IPS-NIHi7 (cell line): ENCODE results near the gene ZNF37A.
"Not testable (repeated sequence)": the region's sequence is repeated elsewhere in the genome, so short reads cannot be mapped to it uniquely, and the experiment has no call there.

Source experiments
- DNase-seq: peaks from one replicate; pipeline ENCODE4 v3.0.0; 2012; ENCODE audit warnings: mixed read lengths; ENCODE audit errors: extremely low spot score

ZNF37A gene

GRCh38 chr10:38094158-38094926 lies at the start of gene ZNF37A:
Gene ZNF37A, plus strand, starts transcription at chr10:38094337. Its CDS starts 2,281 bp downstream, at chr10:38096618.
- DNase-seq: peak; percentile 80

- DNase-seq: no peak
Observed at GRCh38 chr10:38045129-38045528, 49.0 kb upstream of the ZNF37A start.

- DNase-seq: no peak
Observed at GRCh38 chr10:38047666-38048065, 46.5 kb upstream of the ZNF37A start.

GRCh38 chr10:38050212-38050611 lies 43.9 kb upstream of the ZNF37A start:
- no peak for DNase-seq

GRCh38 chr10:38054361-38054797 lies 39.8 kb upstream of the ZNF37A start:
- DNase-seq: no peak

- DNase-seq: not testable (repeated sequence)
Observed at GRCh38 chr10:38055274-38055894, 38.8 kb upstream of the ZNF37A start.

- DNase-seq: not testable (repeated sequence)
Observed at GRCh38 chr10:38069663-38070062, 24.5 kb upstream of the ZNF37A start.

GRCh38 chr10:38070501-38070900 lies 23.6 kb upstream of the ZNF37A start:
- DNase-seq: no peak

GRCh38 chr10:38072552-38072951 lies 21.6 kb upstream of the ZNF37A start:
- no peak for DNase-seq

GRCh38 chr10:38076687-38077086 lies 17.4 kb upstream of the ZNF37A start:
- DNase-seq: no peak

GRCh38 chr10:38093318-38093717 lies 819 bp upstream of the ZNF37A start:
- DNase-seq: not testable (repeated sequence)

- peak; percentile 7 for DNase-seq
Observed at GRCh38 chr10:38093816-38094157, 350 bp upstream of the ZNF37A start.

- no peak for DNase-seq
Observed at GRCh38 chr10:38094927-38095574, 914 bp downstream of the ZNF37A start.

- no peak for DNase-seq
Observed at GRCh38 chr10:38102880-38103279, 8.7 kb downstream of the ZNF37A start.

- DNase-seq: no peak
Observed at GRCh38 chr10:38103756-38104155, 9.6 kb downstream of the ZNF37A start.

GRCh38 chr10:38112159-38112558 lies 18.0 kb downstream of the ZNF37A start:
- DNase-seq: no peak

GRCh38 chr10:38118072-38118807 lies 24.1 kb downstream of the ZNF37A start:
- DNase-seq: no peak

- DNase-seq: no peak
Observed at GRCh38 chr10:38119038-38119437, 24.9 kb downstream of the ZNF37A start.

GRCh38 chr10:38127812-38128211 lies 33.7 kb downstream of the ZNF37A start:
- no peak for DNase-seq

- no peak for DNase-seq
Observed at GRCh38 chr10:38143587-38143986, 49.5 kb downstream of the ZNF37A start.

- no peak for DNase-seq
Observed at GRCh38 chr10:38146579-38147333, 52.6 kb downstream of the ZNF37A start.
